ENCODE data around the gene CDH11.

Gene CDH11

GRCh38 chr16:65121870-65122723 lies at the start of gene CDH11:
TSS of gene CDH11 (minus strand) at chr16:65122063. CDS start at chr16:65004869, 117,194 bp downstream.
- DNase-seq, result no peak

GRCh38 chr16:65154321-65154720 lies 32.5 kb upstream of the CDH11 start:
- DNase-seq, result no peak

GRCh38 chr16:65153365-65154105 lies 31.7 kb upstream of the CDH11 start:
- DNase-seq, result no peak

- DNase-seq, result no peak
These were observed 26.9 kb upstream of the CDH11 start for GRCh38 chr16:65148804-65149203.

GRCh38 chr16:65142276-65142675 lies 20.4 kb upstream of the CDH11 start:
- no peak for DNase-seq

- DNase-seq, result no peak
These were observed 14.8 kb upstream of the CDH11 start for GRCh38 chr16:65136681-65137080.

- DNase-seq, result no peak
These were observed 5.2 kb upstream of the CDH11 start for GRCh38 chr16:65126845-65127624.

- no peak for DNase-seq
These were observed 4.0 kb upstream of the CDH11 start for GRCh38 chr16:65125871-65126270.

GRCh38 chr16:65125322-65125721 lies 3.5 kb upstream of the CDH11 start:
- no peak for DNase-seq

- no peak for DNase-seq
These were observed 2.7 kb upstream of the CDH11 start for GRCh38 chr16:65124596-65124995.

- DNase-seq, result no peak
These were observed 2.3 kb upstream of the CDH11 start for GRCh38 chr16:65124212-65124548.

- no peak for DNase-seq
These were observed 1.7 kb upstream of the CDH11 start for GRCh38 chr16:65123396-65124211.

GRCh38 chr16:65122724-65123395 lies 997 bp upstream of the CDH11 start:
- DNase-seq, result no peak

GRCh38 chr16:65120831-65121721 lies 787 bp downstream of the CDH11 start:
- DNase-seq, result no peak

GRCh38 chr16:65120461-65120830 lies 1.4 kb downstream of the CDH11 start:
- DNase-seq, result no peak

GRCh38 chr16:65119901-65120401 lies 1.9 kb downstream of the CDH11 start:
- no peak for DNase-seq

- no peak for DNase-seq
These were observed 2.4 kb downstream of the CDH11 start for GRCh38 chr16:65119435-65119834.

- no peak for DNase-seq
These were observed 3.0 kb downstream of the CDH11 start for GRCh38 chr16:65118871-65119270.

GRCh38 chr16:65117811-65118448 lies 3.9 kb downstream of the CDH11 start:
- DNase-seq, result no peak

GRCh38 chr16:65116818-65117430 lies 4.9 kb downstream of the CDH11 start:
- DNase-seq, result no peak

Data from activated CD4-positive, CD25-positive, alpha-beta regulatory T cell treated with anti-CD3 and anti-CD28 coated beads, Interleukin-2, amount 50 U/mL, for 72 hours (primary cell).